ENCODE data around the gene THYN1.

Gene THYN1

DNA sequence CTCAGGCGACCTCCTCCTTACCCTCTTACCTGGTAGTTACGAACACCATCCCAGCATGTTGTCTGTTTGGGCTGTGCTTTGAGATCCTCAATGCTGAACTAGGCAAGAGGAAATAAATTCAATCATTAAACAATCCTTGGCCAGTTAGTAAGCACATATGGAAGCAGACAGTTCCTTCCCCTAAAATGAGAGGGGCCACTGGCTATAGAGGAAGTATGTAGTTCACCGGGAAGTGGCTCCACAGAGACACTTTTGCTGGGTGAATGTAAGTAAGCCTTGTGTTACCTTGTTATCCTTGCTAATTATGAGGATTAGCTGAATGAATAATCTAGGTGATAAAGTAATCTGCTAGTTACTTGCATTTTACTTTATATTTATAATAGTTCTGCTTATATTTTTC lies 2.9 kb downstream of the THYN1 start:
- Histone ChIP-seq H3K4me3 (ENCODE audit: low read depth, low read length, poor library complexity, severe bottlenecking) (no peak overlapping the region), H3K9me2 (ENCODE audit: low read depth, low read length) (no peaks in the 10 kb centered on the region), H3K9me3 (ENCODE audit: low read length) (no peaks in the 10 kb centered on the region), H3K36me3 (ENCODE audit: insufficient read depth, low read length) (peaks cover 27% of the 10 kb centered on the region), H3K79me2 (ENCODE audit: insufficient read depth, low read length) (no peaks in the 10 kb centered on the region), H3F3A (ENCODE audit: insufficient read depth, low read length) (no peaks in the 10 kb centered on the region), H3K27ac (ENCODE audit: low read depth, low read length, poor library complexity, severe bottlenecking) (no peak overlapping the region), H2AFZ (ENCODE audit: low read length) (no peak overlapping the region), H3K9ac (ENCODE audit: low read length) (no peak overlapping the region), H3K27me3 (ENCODE audit: insufficient read depth, low read length) (no peaks in the 10 kb centered on the region), H3K4me2 (ENCODE audit: low read length) (no peak overlapping the region), H3K4me1 (ENCODE audit: insufficient read depth, low read length, severe bottlenecking) (peaks cover 18% of the 10 kb centered on the region), H4K20me1 (ENCODE audit: insufficient read depth, low read length) (no peaks in the 10 kb centered on the region)
- TF ChIP-seq, protein P1, sequence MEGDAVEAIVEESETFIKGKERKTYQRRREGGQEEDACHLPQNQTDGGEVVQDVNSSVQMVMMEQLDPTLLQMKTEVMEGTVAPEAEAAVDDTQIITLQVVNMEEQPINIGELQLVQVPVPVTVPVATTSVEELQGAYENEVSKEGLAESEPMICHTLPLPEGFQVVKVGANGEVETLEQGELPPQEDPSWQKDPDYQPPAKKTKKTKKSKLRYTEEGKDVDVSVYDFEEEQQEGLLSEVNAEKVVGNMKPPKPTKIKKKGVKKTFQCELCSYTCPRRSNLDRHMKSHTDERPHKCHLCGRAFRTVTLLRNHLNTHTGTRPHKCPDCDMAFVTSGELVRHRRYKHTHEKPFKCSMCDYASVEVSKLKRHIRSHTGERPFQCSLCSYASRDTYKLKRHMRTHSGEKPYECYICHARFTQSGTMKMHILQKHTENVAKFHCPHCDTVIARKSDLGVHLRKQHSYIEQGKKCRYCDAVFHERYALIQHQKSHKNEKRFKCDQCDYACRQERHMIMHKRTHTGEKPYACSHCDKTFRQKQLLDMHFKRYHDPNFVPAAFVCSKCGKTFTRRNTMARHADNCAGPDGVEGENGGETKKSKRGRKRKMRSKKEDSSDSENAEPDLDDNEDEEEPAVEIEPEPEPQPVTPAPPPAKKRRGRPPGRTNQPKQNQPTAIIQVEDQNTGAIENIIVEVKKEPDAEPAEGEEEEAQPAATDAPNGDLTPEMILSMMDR (IDR thresholded peaks at IDR 0.05; ENCODE audit: low read length) = no peak
- no peak for TF ChIP-seq EZH2 (IDR thresholded peaks at IDR 0.05; ENCODE audit: borderline replicate concordance, low read length)

GRCh38 chr11:134248910-134249480 lies 4.2 kb downstream of the THYN1 start:
- H3K9me3 ChIP-seq (ENCODE audit: low read length) = no peaks in the 10 kb centered on the region
- no peaks in the 10 kb centered on the region for H3F3A ChIP-seq (ENCODE audit: insufficient read depth, low read length)
- no peaks in the 10 kb centered on the region for H3K9me2 ChIP-seq (ENCODE audit: low read depth, low read length)
- H3K27ac ChIP-seq (ENCODE audit: low read depth, low read length, poor library complexity, severe bottlenecking) = no peak overlapping the region
- no peaks in the 10 kb centered on the region for H3K27me3 ChIP-seq (ENCODE audit: insufficient read depth, low read length)
- H3K4me1 ChIP-seq (ENCODE audit: insufficient read depth, low read length, severe bottlenecking) = peaks cover 10% of the 10 kb centered on the region
- H3K4me2 ChIP-seq (ENCODE audit: low read length) = no peak overlapping the region
- TF ChIP-seq, protein P1 (IDR thresholded peaks at IDR 0.05; ENCODE audit: low read length) = no peak
- no peak for TF ChIP-seq EZH2 (IDR thresholded peaks at IDR 0.05; ENCODE audit: borderline replicate concordance, low read length)
- no peaks in the 10 kb centered on the region for H4K20me1 ChIP-seq (ENCODE audit: insufficient read depth, low read length)
- H3K9ac ChIP-seq (ENCODE audit: low read length) = no peak overlapping the region
- no peaks in the 10 kb centered on the region for H3K79me2 ChIP-seq (ENCODE audit: insufficient read depth, low read length)
- peaks cover 27% of the 10 kb centered on the region for H3K36me3 ChIP-seq (ENCODE audit: insufficient read depth, low read length)
- no peak overlapping the region for H3K4me3 ChIP-seq (ENCODE audit: low read depth, low read length, poor library complexity, severe bottlenecking)
- no peak overlapping the region for H2AFZ ChIP-seq (ENCODE audit: low read length)

DNA sequence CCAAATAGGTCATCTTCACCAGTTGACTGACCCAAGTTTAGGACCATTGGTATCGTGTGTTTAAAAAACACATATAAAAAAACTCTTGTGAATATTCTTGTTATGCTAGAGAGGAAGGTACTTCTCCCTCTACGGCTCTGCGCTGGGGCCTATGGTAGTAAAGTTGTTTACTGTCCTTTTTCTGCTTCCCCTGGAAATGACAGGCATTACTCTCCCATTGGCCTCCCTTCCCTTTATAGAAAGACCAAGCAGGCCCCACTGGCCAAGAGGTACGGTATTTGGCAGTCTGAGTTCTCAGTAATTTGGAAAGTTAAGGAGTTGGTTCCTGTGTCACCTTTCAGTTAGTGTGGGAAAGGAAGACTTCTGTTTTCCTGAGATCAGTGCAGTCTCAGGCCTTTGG lies 6.5 kb downstream of the THYN1 start:
- H3K79me2 ChIP-seq (ENCODE audit: insufficient read depth, low read length) = no peaks in the 10 kb centered on the region
- H3K4me2 ChIP-seq (ENCODE audit: low read length) = no peak overlapping the region
- peaks cover 27% of the 10 kb centered on the region for H3K36me3 ChIP-seq (ENCODE audit: insufficient read depth, low read length)
- H3K9ac ChIP-seq (ENCODE audit: low read length) = no peak overlapping the region
- no peak overlapping the region for H3K4me3 ChIP-seq (ENCODE audit: low read depth, low read length, poor library complexity, severe bottlenecking)
- no peaks in the 10 kb centered on the region for H3F3A ChIP-seq (ENCODE audit: insufficient read depth, low read length)
- H3K9me2 ChIP-seq (ENCODE audit: low read depth, low read length) = no peaks in the 10 kb centered on the region
- H3K27ac ChIP-seq (ENCODE audit: low read depth, low read length, poor library complexity, severe bottlenecking) = no peak overlapping the region
- no peaks in the 10 kb centered on the region for H3K4me1 ChIP-seq (ENCODE audit: insufficient read depth, low read length, severe bottlenecking)
- H4K20me1 ChIP-seq (ENCODE audit: insufficient read depth, low read length) = no peaks in the 10 kb centered on the region
- no peaks in the 10 kb centered on the region for H3K9me3 ChIP-seq (ENCODE audit: low read length)
- no peaks in the 10 kb centered on the region for H3K27me3 ChIP-seq (ENCODE audit: insufficient read depth, low read length)
- TF ChIP-seq EZH2 (IDR thresholded peaks at IDR 0.05; ENCODE audit: borderline replicate concordance, low read length) = no peak
- TF ChIP-seq, protein P1 (IDR thresholded peaks at IDR 0.05; ENCODE audit: low read length) = no peak
- no peak overlapping the region for H2AFZ ChIP-seq (ENCODE audit: low read length)
